Endothelial cell of umbilical vein (primary cell): Measurements from ENCODE around the gene NPM1. TPM values are rescaled to one million over a fixed set of nuclear protein-coding genes. Genes with fewer than 3 reads are reported as not detected.

Experiments used
- BruUV-seq: library from RNA; stranded (reverse); fragments of 400-500 nt; replicated peaks from 2 replicates; lab custom pipeline; 2021; lab: Mats Ljungman, UMichigan
- CTCF ChIA-PET: fragments of 300-600, 350-600 bp; sonication (Branson Sonifier 250); formaldehyde crosslinking; loops from one replicate; lab custom pipeline; 2021; ENCODE audit warnings: antibody characterized with exemption, inconsistent platforms; lab: Charles Lee
- POLR2A ChIA-PET: fragments of 300-600, 350-600 bp; sonication (Branson Sonifier 250); formaldehyde crosslinking; loops from one replicate; lab custom pipeline; 2021; ENCODE audit warnings: antibody characterized with exemption, inconsistent platforms; lab: Charles Lee
- DNase-seq: peaks from one replicate; pipeline ENCODE4 v3.0.0-alpha.2; 2011; ENCODE audit warnings: low read depth, low spot score
- FAIRE-seq: peaks from 2 replicates; lab custom pipeline; 2011; peaks lifted over from hg19 to GRCh38; lab: Jason Lieb, UNC
- H2AFZ ChIP-seq: 2 replicates; pipeline ENCODE4 v1.6.0; 2012; ENCODE audit warnings: low read depth, low read length, control low read depth, inconsistent platforms
- H3K27ac ChIP-seq: 2 replicates; pipeline ENCODE4 v1.5.1; 2011; ENCODE audit warnings: low read depth, mild to moderate bottlenecking, control low read depth, low read length, moderate library complexity; ENCODE audit not compliant: insufficient read depth
- H3K27me3 ChIP-seq, 2 experiments: 2 replicates each; pipeline versions ENCODE4 v1.6.0 to v1.6.1; 2011; ENCODE audit warnings: low read length in 2 of 2, mixed read lengths in 1 of 2; ENCODE audit not compliant: control insufficient read depth in 2 of 2, insufficient read depth in 2 of 2
- H3K36me3 ChIP-seq, 2 experiments: 2 replicates in 1 of 2; 3 replicates in 1 of 2; pipeline ENCODE4 v1.5.1; 2011; ENCODE audit warnings: low read length in 2 of 2, mild to moderate bottlenecking in 1 of 2, moderate library complexity in 1 of 2; ENCODE audit not compliant: control insufficient read depth in 2 of 2, insufficient read depth in 2 of 2; ENCODE audit errors: extremely low read depth in 1 of 2
- H3K4me1 ChIP-seq: 3 replicates; pipeline ENCODE4 v1.5.1; 2011; ENCODE audit warnings: mild to moderate bottlenecking, low read length; ENCODE audit not compliant: control insufficient read depth, insufficient read depth; ENCODE audit errors: extremely low read depth
- H3K4me2 ChIP-seq: 2 replicates; pipeline ENCODE4 v1.6.1; 2011; ENCODE audit warnings: low read length, control low read depth, mixed read lengths; ENCODE audit not compliant: insufficient read depth
- H3K4me3 ChIP-seq, 3 experiments: fragments of 200-600 bp in 1 of 3; sonication (generic), shearing (Covaris generic) in 1 of 3; replicated peaks in 1 of 3; 2 replicates each; pipeline ENCODE4 v1.5.1; 2011 to 2016; ENCODE audit warnings: control low read depth in 3 of 3, low read length in 3 of 3, mild to moderate bottlenecking in 2 of 3, inconsistent platforms in 1 of 3, low read depth in 1 of 3, moderate library complexity in 1 of 3; ENCODE audit not compliant: insufficient read depth in 1 of 3
- H3K79me2 ChIP-seq: 2 replicates; pipeline ENCODE4 v1.6.0; 2012; ENCODE audit warnings: low read length, inconsistent platforms; ENCODE audit not compliant: control insufficient read depth, insufficient read depth
- H3K9ac ChIP-seq: replicated peaks from 2 replicates; pipeline ENCODE3; 2011; ENCODE audit warnings: low read length, control low read depth; ENCODE audit not compliant: insufficient read depth; ENCODE audit errors: extremely low read depth
- H3K9me1 ChIP-seq: replicated peaks from 3 replicates; pipeline ENCODE4 v1.6.0; 2011; ENCODE audit warnings: mild to moderate bottlenecking, low read length; ENCODE audit not compliant: control insufficient read depth, insufficient read depth; ENCODE audit errors: extremely low read depth
- H3K9me3 ChIP-seq: replicated peaks from 2 replicates; pipeline ENCODE4 v1.5.1; 2012; ENCODE audit warnings: low read length, inconsistent platforms; ENCODE audit not compliant: control insufficient read depth, insufficient read depth
- H4K20me1 ChIP-seq: replicated peaks from 2 replicates; pipeline ENCODE3; 2011; ENCODE audit warnings: mild to moderate bottlenecking, low read length; ENCODE audit not compliant: control insufficient read depth, insufficient read depth; ENCODE audit errors: extremely low read depth
- EZH2 ChIP-seq: IDR thresholded peaks from 2 replicates; pipeline ENCODE4 v1.6.1; 2012; ENCODE audit warnings: borderline replicate concordance, low read depth, mild to moderate bottlenecking, moderate library complexity, low read length, inconsistent platforms; ENCODE audit not compliant: severe bottlenecking
- FOS ChIP-seq: IDR thresholded peaks from 2 replicates; pipeline ENCODE4 v1.6.1; 2011; ENCODE audit warnings: mild to moderate bottlenecking, low read length, moderate library complexity, borderline replicate concordance; ENCODE audit not compliant: insufficient read depth
- GATA2 ChIP-seq: IDR thresholded peaks from 2 replicates; pipeline ENCODE4 v1.7.0; 2011; ENCODE audit warnings: low read depth, mild to moderate bottlenecking, moderate library complexity, mixed read lengths, low read length; ENCODE audit not compliant: insufficient read length, insufficient read depth
- JUN ChIP-seq: IDR thresholded peaks from 2 replicates; pipeline ENCODE4 v1.6.1; 2011; ENCODE audit warnings: borderline replicate concordance, low read depth; ENCODE audit not compliant: insufficient read length, insufficient read depth
- MYC ChIP-seq: IDR thresholded peaks from one replicate; pipeline ENCODE4 v1.6.1; 2011; ENCODE audit warnings: mild to moderate bottlenecking, low read depth, low read length
- POLR2A ChIP-seq: IDR thresholded peaks from 2 replicates; pipeline ENCODE4 v1.6.1; 2012; ENCODE audit warnings: low read depth, mild to moderate bottlenecking, control low read depth, low read length
- POLR2AphosphoS5 ChIP-seq: IDR thresholded peaks from 2 replicates; pipeline ENCODE4 v1.6.1; 2012; ENCODE audit warnings: low read depth, mild to moderate bottlenecking, control low read depth, low read length, moderate library complexity; ENCODE audit not compliant: insufficient read depth
- dilution Hi-C: fragments of 300-500 bp; cut with MboI; formaldehyde crosslinking; loops from one replicate; pipeline ENCODE4 v1.15.0; 2019; ENCODE audit warnings: low sequenced_read_pairs; ENCODE audit not compliant: extremely low pct_ligation_motif_present
- intact Hi-C: fragments of 100-400 bp; cut with micrococcal nuclease; formaldehyde crosslinking; loops from one replicate; pipeline ENCODE4 v1.10.0; 2022
- polyA plus RNA-seq, 4 experiments: library from polyadenylated mRNA; depleted of rRNA in 3 of 4; stranded (reverse) in 3 of 4; unstranded in 1 of 4; fragments of >200 nt; gene quantifications; 2 replicates each; pipeline versions ENCODE4 v1.2.1 to v1.2.3, GENCODE V29; 2011 to 2012; ENCODE audit warnings: missing spikeins in 1 of 4
- total RNA-seq: library from RNA; stranded (reverse); gene quantifications from 2 replicates; pipeline ENCODE4 v1.2.3, GENCODE V29; 2021
- TF ChIP-seq, protein P1 (sequence below): IDR thresholded peaks from 2 replicates; pipeline ENCODE4 v1.6.1; 2011; ENCODE audit not compliant: insufficient read depth, insufficient read length
- TF ChIP-seq, protein P2 (sequence below), 2 donors: IDR thresholded peaks; 1 replicate in 1 of 2; 2 replicates in 1 of 2; pipeline ENCODE4 v1.5.1; 2011; ENCODE audit warnings: low read length in 2 of 2, mild to moderate bottlenecking in 2 of 2, moderate library complexity in 2 of 2, control low read depth in 1 of 2, inconsistent platforms in 1 of 2, low read depth in 1 of 2; ENCODE audit not compliant: insufficient read depth in 1 of 2; ENCODE audit errors: extremely low read depth in 1 of 2

Gene NPM1
- total and polyA plus RNA-seq, 2 donors (not counting 3 experiments of a cell fraction or from before 2014, with no cell fraction given) = 618 to 1,695 TPM

DNA sequence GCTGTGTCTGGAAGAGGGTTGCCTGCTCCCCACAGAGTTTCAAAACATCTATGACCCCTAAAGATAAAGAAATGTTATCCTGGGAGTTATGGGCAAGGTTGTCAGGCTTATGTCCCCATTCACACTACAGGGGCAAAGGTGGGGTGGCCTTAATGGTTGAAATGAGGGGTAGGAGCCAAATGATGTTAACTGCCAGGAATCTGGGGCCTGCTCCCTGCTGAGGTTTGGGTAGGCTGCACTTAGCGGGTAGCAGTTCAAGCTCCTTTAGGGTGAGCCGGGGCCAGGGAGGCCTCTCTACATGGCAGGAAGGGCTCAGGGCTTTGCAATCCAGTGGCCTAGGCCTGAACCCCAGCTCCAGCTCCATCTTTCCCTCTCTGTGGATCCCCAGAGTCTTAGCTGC is 34.8 kb downstream of the NPM1 start:
- peaks cover 13% of the 10 kb centered on the region for H3K4me1 ChIP-seq
- H3K36me3 ChIP-seq = no peaks in the 10 kb centered on the region
- TF ChIP-seq POLR2AphosphoS5 (no peak), FOS (no peak), POLR2A (no peak), EZH2 (no peak), GATA2 (no peak), MYC (no peak), JUN (no peak)
- TF ChIP-seq, protein P1, sequence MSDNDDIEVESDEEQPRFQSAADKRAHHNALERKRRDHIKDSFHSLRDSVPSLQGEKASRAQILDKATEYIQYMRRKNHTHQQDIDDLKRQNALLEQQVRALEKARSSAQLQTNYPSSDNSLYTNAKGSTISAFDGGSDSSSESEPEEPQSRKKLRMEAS = no peak
- TF ChIP-seq, protein P2, sequence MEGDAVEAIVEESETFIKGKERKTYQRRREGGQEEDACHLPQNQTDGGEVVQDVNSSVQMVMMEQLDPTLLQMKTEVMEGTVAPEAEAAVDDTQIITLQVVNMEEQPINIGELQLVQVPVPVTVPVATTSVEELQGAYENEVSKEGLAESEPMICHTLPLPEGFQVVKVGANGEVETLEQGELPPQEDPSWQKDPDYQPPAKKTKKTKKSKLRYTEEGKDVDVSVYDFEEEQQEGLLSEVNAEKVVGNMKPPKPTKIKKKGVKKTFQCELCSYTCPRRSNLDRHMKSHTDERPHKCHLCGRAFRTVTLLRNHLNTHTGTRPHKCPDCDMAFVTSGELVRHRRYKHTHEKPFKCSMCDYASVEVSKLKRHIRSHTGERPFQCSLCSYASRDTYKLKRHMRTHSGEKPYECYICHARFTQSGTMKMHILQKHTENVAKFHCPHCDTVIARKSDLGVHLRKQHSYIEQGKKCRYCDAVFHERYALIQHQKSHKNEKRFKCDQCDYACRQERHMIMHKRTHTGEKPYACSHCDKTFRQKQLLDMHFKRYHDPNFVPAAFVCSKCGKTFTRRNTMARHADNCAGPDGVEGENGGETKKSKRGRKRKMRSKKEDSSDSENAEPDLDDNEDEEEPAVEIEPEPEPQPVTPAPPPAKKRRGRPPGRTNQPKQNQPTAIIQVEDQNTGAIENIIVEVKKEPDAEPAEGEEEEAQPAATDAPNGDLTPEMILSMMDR (IDR thresholded peaks at IDR 0.05; ENCODE audit: extremely low read depth in 1 of 2, insufficient read depth in 1 of 2, low read depth in 1 of 2, low read length in 2 of 2) = no peak
- no peaks in the 10 kb centered on the region for H4K20me1 ChIP-seq
- H3K27me3 ChIP-seq = peaks cover 5 to 25% of the 10 kb centered on the region in 2 experiments
- ChIA-PET CTCF (interaction anchor here (0.8 to 3.4 kb wide), 4 partner anchors 61 to 637 kb away, joined by 4 to 8 read pairs (median 6); no protein-coding TSS in a partner anchor), POLR2A (no interaction called here)
- H3K27ac ChIP-seq = no peak overlapping the region
- no peaks in the 10 kb centered on the region for H3K9me3 ChIP-seq
- H3K4me2 ChIP-seq = no peak overlapping the region
- no peaks in the 10 kb centered on the region for H3K9me1 ChIP-seq
- FAIRE-seq (no peak), DNase-seq (no peak)
- BruUV-seq = no TSS peak
- intact Hi-C loops (no loop called here), dilution Hi-C loops (no loop called here)
- H2AFZ ChIP-seq = no peak overlapping the region
- H3K79me2 ChIP-seq = no peaks in the 10 kb centered on the region
- no peak overlapping the region for H3K4me3 ChIP-seq
- no peak overlapping the region for H3K9ac ChIP-seq
